HEK293 (cell line): ENCODE measurements around the gene PRRG1.

ENCODE experiments used
- CTCF ChIA-PET: fragments of 350-600 bp; formaldehyde crosslinking; extraction: SDS; loops from one replicate; lab custom pipeline; 2021; ENCODE audit warnings: antibody characterized with exemption; lab: Yijun Ruan, JAX
- POLR2A ChIA-PET: fragments of 300-600 bp; formaldehyde crosslinking; extraction: SDS; loops from one replicate; lab custom pipeline; 2020; ENCODE audit warnings: antibody characterized with exemption, inconsistent platforms; lab: Yijun Ruan, JAX
- H3K27ac ChIP-seq: fragments of 200-500 bp; sonication (Bioruptor generic); 2 replicates; pipeline ENCODE4 v1.5.1; 2014; ENCODE audit warnings: low read depth, low read length, control low read depth, inconsistent platforms; ENCODE audit errors: extremely low read depth
- H3K36me3 ChIP-seq, 2 experiments: fragments of 200-500 bp in 1 of 2; sonication (Bioruptor generic) in 1 of 2; 1 replicate in 1 of 2; 2 replicates in 1 of 2; pipeline ENCODE4 v1.5.1; 2014 to 2017; ENCODE audit warnings: inconsistent platforms in 2 of 2, low read length in 2 of 2; ENCODE audit not compliant: control insufficient read depth in 2 of 2, insufficient read depth in 1 of 2
- H3K4me1 ChIP-seq: fragments of 200-500 bp; sonication (Bioruptor generic); 2 replicates; pipeline ENCODE4 v1.5.1; 2014; ENCODE audit warnings: mild to moderate bottlenecking, low read length, inconsistent platforms; ENCODE audit not compliant: control insufficient read depth, insufficient read depth
- H3K4me3 ChIP-seq: 2 replicates; pipeline ENCODE4 v1.5.1; 2011; ENCODE audit warnings: low read depth, mild to moderate bottlenecking, control low read depth, low read length, moderate library complexity
- H3K9me3 ChIP-seq: fragments of 200-500 bp; sonication (Bioruptor generic); 2 replicates; pipeline ENCODE4 v1.5.1; 2014; ENCODE audit warnings: low read depth, low read length, inconsistent platforms; ENCODE audit not compliant: control insufficient read depth, insufficient read depth
- HOXD13 ChIP-seq: sonication (generic); formaldehyde crosslinking; IDR thresholded peaks from 2 replicates; pipeline ENCODE4 v1.8.0; 2022; ENCODE audit warnings: missing genetic modification reagents, borderline replicate concordance
- ZFHX2 ChIP-seq: fragments of 450-650 bp; formaldehyde crosslinking; conservative IDR thresholded peaks from 2 replicates; pipeline ENCODE4 v1.5.1; 2016; ENCODE audit warnings: missing biosample characterization, missing genetic modification characterization

Gene PRRG1

GRCh38 chrX:37504991-37505390 lies 155.8 kb downstream of the PRRG1 start:
- CTCF ChIA-PET = no interaction called here
- H3K4me1 ChIP-seq = no peaks in the 10 kb centered on the region
- no peaks in the 10 kb centered on the region for H3K9me3 ChIP-seq
- POLR2A ChIA-PET = no interaction called here
- TF ChIP-seq ZFHX2 = no peak
- TF ChIP-seq HOXD13 (CRISPR knock-in tag) = no peak
- TF ChIP-seq, all 188 proteins: peak for 0
- H3K27ac ChIP-seq = no peak overlapping the region
- no peaks in the 10 kb centered on the region for H3K36me3 ChIP-seq
- H3K4me3 ChIP-seq = no peak overlapping the region
